DOHH2 (cell line): Measurements from ENCODE around the gene MOGAT2.

Experiments
- H3F3A ChIP-seq: fragments of 200-600 bp; sonication (generic), shearing (Covaris generic); 2 replicates; pipeline ENCODE4 v1.6.0; 2016; ENCODE audit warnings: antibody characterized with exemption, mild to moderate bottlenecking; ENCODE audit not compliant: control insufficient read depth, insufficient read depth
- H3K27ac ChIP-seq: fragments of 200-600 bp; sonication (generic); 2 replicates; pipeline ENCODE4 v1.5.1; 2014; ENCODE audit warnings: low read depth, mild to moderate bottlenecking, low read length, moderate library complexity
- H3K27me3 ChIP-seq: fragments of 200-600 bp; sonication (generic); 2 replicates; pipeline ENCODE4 v1.6.1; 2014; ENCODE audit warnings: mild to moderate bottlenecking, low read length, mixed read lengths; ENCODE audit not compliant: control insufficient read depth
- H3K36me3 ChIP-seq: fragments of 200-600 bp; sonication (generic); 2 replicates; pipeline ENCODE4 v1.6.1; 2014; ENCODE audit warnings: mild to moderate bottlenecking, low read length, moderate library complexity, mixed read lengths; ENCODE audit not compliant: control insufficient read depth
- H3K4me1 ChIP-seq: fragments of 200-600 bp; sonication (generic); 2 replicates; pipeline ENCODE4 v1.6.1; 2014; ENCODE audit warnings: mild to moderate bottlenecking, low read length, mixed read lengths; ENCODE audit not compliant: control insufficient read depth
- H3K4me2 ChIP-seq: fragments of 200-600 bp; sonication (generic); 2 replicates; pipeline ENCODE4 v1.6.0; 2014; ENCODE audit warnings: mild to moderate bottlenecking, low read length, moderate library complexity
- H3K4me3 ChIP-seq: fragments of 200-600 bp; sonication (generic); 2 replicates; pipeline ENCODE4 v1.5.1; 2014; ENCODE audit warnings: mild to moderate bottlenecking, low read length, mixed read lengths
- H3K79me2 ChIP-seq: fragments of 200-600 bp; sonication (generic); 2 replicates; pipeline ENCODE4 v1.6.1; 2014; ENCODE audit warnings: mild to moderate bottlenecking, low read length, mixed read lengths; ENCODE audit not compliant: control insufficient read depth
- H3K9me2 ChIP-seq: fragments of 200-600 bp; sonication (generic); replicated peaks from 2 replicates; pipeline ENCODE4 v1.6.1; 2014; ENCODE audit warnings: mild to moderate bottlenecking, low read length, mixed read lengths; ENCODE audit not compliant: control insufficient read depth
- H3K9me3 ChIP-seq: fragments of 200-600 bp; sonication (generic); 2 replicates; pipeline ENCODE4 v1.6.1; 2014; ENCODE audit warnings: antibody characterized with exemption, low read length, mixed read lengths; ENCODE audit not compliant: control insufficient read depth, insufficient read depth
- H4K20me1 ChIP-seq: fragments of 200-600 bp; sonication (generic); 2 replicates; pipeline ENCODE4 v1.6.0; 2014; ENCODE audit warnings: low read depth, mild to moderate bottlenecking, antibody characterized with exemption, low read length, moderate library complexity; ENCODE audit not compliant: control insufficient read depth, insufficient read depth
- EZH2phosphoT487 ChIP-seq: fragments of 200-600 bp; sonication (generic); IDR thresholded peaks from 2 replicates; pipeline ENCODE4 v1.6.1; 2017; ENCODE audit warnings: borderline replicate concordance, mild to moderate bottlenecking, antibody characterized with exemption, low read length, moderate library complexity, mixed read lengths
- TF ChIP-seq, protein P1 (sequence below): fragments of 200-600 bp; sonication (generic); IDR thresholded peaks from one replicate; pipeline ENCODE4 v1.5.1; 2014; ENCODE audit warnings: antibody characterized with exemption, mild to moderate bottlenecking, low read depth, low read length; ENCODE audit not compliant: poor library complexity, severe bottlenecking

MOGAT2 gene

DNA sequence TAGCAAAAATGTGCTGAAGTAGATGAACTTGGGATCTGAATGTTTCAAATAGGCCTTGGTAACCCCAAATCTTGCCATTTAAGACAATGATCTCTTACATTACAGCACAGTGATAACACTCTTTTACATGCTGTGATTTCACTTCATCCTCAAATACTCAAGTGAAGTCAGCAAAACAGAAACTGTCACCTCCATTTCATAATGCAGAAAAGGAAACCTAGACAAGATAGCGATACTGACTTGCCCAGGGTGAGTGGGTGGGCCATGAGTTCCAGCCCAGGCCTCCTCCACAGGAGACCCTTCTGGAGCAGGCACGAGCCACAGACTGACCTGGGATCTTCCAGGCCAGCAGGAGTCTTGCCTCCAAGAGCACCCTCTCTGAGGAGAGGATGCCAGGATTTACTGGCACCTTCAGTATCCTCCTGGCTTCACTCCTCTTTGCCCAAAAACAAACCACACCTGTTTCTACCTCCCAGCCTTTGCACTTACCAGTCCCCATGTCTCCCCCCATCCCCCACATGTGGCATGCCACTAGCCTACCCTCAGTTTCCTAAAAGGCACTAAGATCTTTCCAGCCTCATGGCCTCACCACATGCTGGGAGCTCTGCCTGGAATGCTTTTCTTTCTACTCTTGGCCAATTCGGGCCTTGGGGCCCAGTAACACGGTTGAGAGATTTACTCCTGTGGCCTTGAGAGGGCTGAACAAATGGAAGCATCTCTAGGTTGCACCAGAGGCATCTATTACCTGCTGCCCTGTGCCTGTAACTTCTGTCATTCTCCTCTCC, 49.0 kb downstream of the MOGAT2 start:
- H3K4me1 ChIP-seq, result peaks cover 25% of the 10 kb centered on the region
- no peak overlapping the region for H3K4me3 ChIP-seq
- no peaks in the 10 kb centered on the region for H3K9me2 ChIP-seq
- no peaks in the 10 kb centered on the region for H3K9me3 ChIP-seq
- no peak for TF ChIP-seq EZH2phosphoT487
- TF ChIP-seq, protein P1, sequence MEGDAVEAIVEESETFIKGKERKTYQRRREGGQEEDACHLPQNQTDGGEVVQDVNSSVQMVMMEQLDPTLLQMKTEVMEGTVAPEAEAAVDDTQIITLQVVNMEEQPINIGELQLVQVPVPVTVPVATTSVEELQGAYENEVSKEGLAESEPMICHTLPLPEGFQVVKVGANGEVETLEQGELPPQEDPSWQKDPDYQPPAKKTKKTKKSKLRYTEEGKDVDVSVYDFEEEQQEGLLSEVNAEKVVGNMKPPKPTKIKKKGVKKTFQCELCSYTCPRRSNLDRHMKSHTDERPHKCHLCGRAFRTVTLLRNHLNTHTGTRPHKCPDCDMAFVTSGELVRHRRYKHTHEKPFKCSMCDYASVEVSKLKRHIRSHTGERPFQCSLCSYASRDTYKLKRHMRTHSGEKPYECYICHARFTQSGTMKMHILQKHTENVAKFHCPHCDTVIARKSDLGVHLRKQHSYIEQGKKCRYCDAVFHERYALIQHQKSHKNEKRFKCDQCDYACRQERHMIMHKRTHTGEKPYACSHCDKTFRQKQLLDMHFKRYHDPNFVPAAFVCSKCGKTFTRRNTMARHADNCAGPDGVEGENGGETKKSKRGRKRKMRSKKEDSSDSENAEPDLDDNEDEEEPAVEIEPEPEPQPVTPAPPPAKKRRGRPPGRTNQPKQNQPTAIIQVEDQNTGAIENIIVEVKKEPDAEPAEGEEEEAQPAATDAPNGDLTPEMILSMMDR, result no peak
- H4K20me1 ChIP-seq, result no peaks in the 10 kb centered on the region
- H3F3A ChIP-seq, result no peaks in the 10 kb centered on the region
- no peak overlapping the region for H3K27ac ChIP-seq
- peaks cover 26% of the 10 kb centered on the region for H3K27me3 ChIP-seq
- no peaks in the 10 kb centered on the region for H3K79me2 ChIP-seq
- no peaks in the 10 kb centered on the region for H3K36me3 ChIP-seq
- no peak overlapping the region for H3K4me2 ChIP-seq

DNA sequence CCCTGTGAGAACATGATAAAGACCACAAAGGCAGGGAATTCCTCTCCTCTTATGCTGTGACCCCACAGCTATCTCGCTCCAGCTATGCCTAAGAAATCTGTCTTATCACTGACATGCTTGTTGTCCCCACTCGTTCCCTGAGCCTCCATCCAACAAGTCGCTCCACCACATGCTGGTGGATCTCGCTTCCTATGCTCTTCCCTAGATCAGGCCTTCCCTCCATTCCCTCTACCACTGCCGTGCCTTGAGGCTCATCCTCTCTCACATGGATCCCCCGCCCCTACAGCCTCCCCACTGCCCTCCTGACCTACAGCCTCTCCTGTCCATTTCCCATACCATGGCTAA, 49.6 kb downstream of the MOGAT2 start:
- Histone ChIP-seq H3K27ac (no peak overlapping the region), H3K27me3 (peaks cover 26% of the 10 kb centered on the region), H3K4me3 (no peak overlapping the region), H3K4me2 (no peak overlapping the region), H3F3A (no peaks in the 10 kb centered on the region), H4K20me1 (no peaks in the 10 kb centered on the region), H3K36me3 (no peaks in the 10 kb centered on the region), H3K9me2 (no peaks in the 10 kb centered on the region), H3K9me3 (no peaks in the 10 kb centered on the region), H3K4me1 (peaks cover 31% of the 10 kb centered on the region), H3K79me2 (no peaks in the 10 kb centered on the region)
- TF ChIP-seq EZH2phosphoT487, result no peak
- TF ChIP-seq, protein P1, result no peak

DNA sequence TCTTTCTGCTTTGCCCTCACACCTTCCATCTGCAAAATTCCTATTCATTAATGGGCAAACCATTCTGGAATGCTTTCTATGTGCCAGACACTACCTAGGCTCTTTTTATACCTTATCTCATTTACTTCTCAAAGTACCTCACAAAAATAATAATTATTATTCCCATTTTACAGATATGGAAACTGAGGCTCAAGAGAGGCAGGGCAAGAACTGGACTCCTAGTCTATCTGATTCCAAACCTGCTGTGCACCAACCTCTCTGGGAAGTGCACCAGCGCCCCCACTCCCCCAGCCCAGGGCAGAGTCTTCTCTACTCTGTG, 50.1 kb downstream of the MOGAT2 start:
- Histone ChIP-seq H3K27ac (no peak overlapping the region), H3K36me3 (no peaks in the 10 kb centered on the region), H3K4me1 (peaks cover 36% of the 10 kb centered on the region), H3K79me2 (no peaks in the 10 kb centered on the region), H3K9me2 (no peaks in the 10 kb centered on the region), H3K27me3 (peaks cover 26% of the 10 kb centered on the region), H3K4me3 (peak overlapping the region; percentile 74), H3K9me3 (no peaks in the 10 kb centered on the region), H3K4me2 (peak overlapping the region; percentile 92), H4K20me1 (no peaks in the 10 kb centered on the region), H3F3A (no peaks in the 10 kb centered on the region)
- TF ChIP-seq EZH2phosphoT487, result no peak
- TF ChIP-seq, protein P1, result no peak
